Kidney glomerular epithelial cell (primary cell): Measurements from ENCODE around the gene EPG5.
"Not testable (repeated sequence)": the region's sequence is repeated elsewhere in the genome, so short reads cannot be mapped to it uniquely, and the experiment has no call there.

Experiments
- DNase-seq: peaks from one replicate; lab custom pipeline; 2025; lab: John Stamatoyannopoulos, UW

EPG5 gene

GRCh38 chr18:45967007-45967706 is at the start of gene EPG5:
Gene EPG5 (minus strand): TSS chr18:45967329. CDS start chr18:45967239, 90 bp downstream.
- peak; percentile 87 for DNase-seq

DNA sequence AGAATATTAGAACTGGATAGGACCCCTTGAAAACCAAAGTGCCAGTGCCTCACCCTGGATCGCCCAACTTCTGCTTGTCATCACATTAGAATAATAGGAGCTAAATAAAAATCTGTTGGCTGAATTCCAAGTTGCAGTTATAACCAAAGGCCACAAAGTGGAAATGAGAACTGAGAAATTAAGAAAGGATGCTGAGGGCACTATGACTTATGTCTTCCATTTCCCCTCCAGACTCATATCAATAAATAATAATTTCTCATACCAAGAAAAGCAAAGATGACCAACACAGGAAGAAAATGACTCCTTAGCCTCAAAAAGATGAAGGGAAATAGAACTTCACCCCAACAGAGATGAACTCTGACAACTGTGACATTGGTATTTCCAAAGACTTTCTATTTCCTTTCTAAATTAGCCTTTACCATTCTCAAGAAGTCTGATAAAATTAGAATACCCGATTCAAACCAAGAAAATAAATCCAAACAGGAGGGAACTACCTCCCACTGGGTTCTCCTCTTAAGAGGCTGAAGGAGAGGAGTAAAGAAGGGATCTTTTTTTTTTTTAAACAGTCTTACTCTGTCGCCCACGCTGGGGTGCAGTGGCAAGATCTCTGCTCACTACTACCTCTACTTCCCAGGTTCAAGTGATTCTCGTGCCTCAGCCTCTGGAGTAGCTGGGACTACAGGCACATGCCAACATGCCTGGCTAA is 46.5 kb upstream of the EPG5 start:
- DNase-seq: no peak

- no peak for DNase-seq
Observed at GRCh38 chr18:46010676-46011075, 43.5 kb upstream of the EPG5 start.

DNA sequence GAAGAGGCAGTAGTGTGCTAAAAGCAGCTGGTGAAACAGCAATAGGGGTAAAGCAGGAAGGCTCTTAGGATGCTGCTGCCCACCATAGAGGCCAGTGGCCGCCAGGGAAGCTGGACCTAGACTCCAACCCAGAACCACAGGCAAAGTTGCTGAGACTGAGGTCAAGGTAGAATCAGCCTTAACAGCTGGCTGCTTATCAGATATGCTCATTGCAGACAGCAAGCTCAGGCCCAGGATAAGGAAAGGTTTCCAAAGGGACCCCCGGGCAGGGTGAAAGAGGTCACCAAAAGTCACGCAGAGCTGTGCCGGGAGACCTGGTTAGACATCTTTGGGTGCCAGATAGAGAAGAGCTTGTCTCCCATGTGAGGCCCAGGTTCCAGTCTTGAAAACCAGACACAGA is 42.9 kb upstream of the EPG5 start:
- no peak for DNase-seq

GRCh38 chr18:46009125-46009840 is 42.2 kb upstream of the EPG5 start:
- no peak for DNase-seq

DNA sequence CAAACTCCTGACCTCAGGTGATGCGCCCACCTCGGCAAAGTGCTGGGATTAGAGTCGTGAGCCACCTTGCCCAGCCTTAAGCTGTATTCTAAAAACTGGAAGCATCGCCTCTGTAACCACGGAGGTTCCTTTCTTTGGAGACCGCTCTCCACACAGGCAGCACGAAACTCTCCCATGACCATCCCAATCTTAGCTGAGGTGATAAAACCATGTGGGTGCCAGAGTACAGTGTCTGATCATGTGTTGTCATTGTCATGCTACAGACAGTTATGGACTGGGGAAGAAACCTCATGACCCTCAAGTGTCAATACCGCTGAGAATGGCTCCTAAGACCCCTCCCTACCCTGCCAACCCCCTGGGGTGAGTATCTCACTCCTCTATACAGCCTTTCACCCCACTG is 41.4 kb upstream of the EPG5 start:
- no peak for DNase-seq

GRCh38 chr18:46007165-46007564 is 40.0 kb upstream of the EPG5 start:
- no peak for DNase-seq

- no peak for DNase-seq
Observed at GRCh38 chr18:46002934-46003333, 35.8 kb upstream of the EPG5 start.

- DNase-seq: no peak
Observed at GRCh38 chr18:46001892-46002291, 34.8 kb upstream of the EPG5 start.

DNA sequence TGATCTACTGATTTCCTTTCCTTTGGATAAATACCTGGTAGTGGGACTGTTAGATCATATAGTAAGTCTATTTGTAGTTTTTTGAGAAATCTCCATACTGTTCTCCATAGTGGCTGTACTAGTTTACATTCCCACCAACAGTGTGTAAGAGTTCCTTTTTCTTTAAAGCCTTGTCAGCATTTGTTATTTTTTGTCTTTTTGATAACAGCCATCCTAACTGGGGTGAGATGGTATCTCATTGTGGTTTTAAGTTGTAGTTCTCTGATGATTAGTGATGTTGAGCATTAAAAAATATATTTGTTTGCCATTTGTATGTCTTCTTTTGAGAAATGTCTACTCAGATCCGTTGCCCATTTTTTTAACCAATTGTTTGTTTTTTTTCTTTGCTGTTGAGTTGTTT is 33.9 kb upstream of the EPG5 start:
- no peak for DNase-seq

- DNase-seq: no peak
Observed at GRCh38 chr18:45999536-45999935, 32.4 kb upstream of the EPG5 start.

DNA sequence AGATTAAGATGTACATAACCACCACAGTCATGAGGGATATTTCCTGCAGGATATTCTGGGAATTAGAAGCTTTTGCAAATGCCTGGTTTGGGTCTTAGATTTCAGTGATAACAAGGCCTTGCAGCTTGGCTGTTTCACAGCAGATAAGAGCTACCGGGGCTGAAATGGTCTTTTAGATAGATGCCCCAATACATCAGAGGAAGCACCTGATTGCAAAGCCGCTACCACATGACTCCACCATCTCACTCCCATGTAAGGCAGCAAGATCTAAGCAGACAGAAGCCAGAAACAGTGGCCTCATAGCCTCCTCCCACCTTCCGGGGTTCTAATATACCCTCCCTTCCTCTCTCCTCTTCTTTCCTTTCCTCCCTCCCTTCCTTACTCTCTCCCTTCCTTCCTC is 31.1 kb upstream of the EPG5 start:
- no peak for DNase-seq

DNA sequence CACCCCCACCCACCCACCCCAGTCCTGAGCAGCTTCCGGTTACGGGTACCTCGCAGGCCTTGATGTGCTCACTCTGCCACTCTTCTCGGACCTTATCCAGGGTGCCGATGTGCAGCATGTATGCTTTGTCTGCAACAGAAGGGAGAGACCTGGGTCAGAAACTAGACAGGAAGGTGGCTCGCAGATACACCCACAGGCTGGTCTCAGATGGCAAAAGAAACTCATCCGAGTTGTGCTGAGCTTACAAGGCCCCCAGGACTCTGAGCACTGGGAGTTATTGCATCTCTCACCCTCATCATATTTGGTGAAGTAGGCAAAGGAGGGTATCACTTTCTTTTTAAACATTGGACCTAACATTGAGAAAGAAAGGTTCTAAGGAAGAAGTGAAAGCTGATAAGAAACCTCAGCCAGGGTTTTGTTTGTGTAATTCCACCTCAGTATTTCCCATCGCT is 30.6 kb upstream of the EPG5 start:
- DNase-seq: no peak

GRCh38 chr18:45995461-45995860 is 28.3 kb upstream of the EPG5 start:
- no peak for DNase-seq

GRCh38 chr18:45993438-45993837 is 26.3 kb upstream of the EPG5 start:
- peak; percentile 37 for DNase-seq

GRCh38 chr18:45992527-45992926 is 25.4 kb upstream of the EPG5 start:
- not testable (repeated sequence) for DNase-seq

DNA sequence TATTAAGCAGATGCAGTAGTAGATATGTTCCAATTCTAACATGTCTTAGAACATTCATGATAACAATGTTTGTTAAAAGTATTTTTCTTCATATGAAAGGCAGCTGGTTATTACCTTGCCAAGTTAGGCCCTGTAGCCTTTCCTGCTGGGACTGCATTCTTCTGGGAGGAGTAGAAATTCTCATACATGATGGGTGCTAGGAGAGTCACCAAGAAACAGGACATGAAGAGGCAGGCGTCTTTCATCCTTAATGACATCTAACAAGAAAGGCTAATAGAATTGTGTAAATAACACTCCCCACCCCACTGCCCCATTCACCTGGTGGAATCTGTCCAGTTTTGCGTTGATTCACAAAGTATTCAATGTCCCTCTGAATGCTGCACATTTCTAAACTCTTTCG is 24.7 kb upstream of the EPG5 start:
- no peak for DNase-seq

DNA sequence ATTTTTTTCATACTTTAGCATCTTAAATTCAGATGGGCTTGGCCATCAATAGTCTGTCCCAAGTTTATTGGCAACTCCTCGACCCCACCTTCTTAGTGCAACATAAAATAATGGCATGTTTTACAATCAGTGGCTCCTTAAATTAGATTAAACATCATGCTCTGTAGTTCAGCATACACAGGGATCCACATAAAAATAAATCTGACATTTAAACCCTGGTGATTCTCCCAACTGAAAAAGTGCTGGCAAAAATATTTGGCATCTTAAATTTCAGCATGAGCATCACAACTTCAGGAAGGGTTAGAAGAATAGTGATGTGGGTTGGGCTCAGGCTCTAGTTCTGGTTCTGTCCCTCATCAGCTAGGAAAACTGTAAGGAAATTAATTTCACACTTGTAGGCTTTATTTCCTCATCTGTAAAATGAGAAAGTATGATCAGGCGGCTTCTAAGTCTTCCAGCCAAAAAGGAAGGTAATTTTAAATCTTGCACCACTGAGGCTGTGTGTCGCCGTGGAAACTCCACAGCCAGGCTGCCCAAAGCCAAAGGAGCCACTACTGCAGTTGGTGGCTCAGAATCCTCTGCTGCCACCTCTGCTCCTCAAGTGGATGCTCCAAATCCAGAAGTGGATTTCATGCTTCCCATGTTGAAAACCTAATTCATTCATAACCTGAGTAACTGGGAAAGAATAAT is 17.6 kb upstream of the EPG5 start:
- DNase-seq: no peak

DNA sequence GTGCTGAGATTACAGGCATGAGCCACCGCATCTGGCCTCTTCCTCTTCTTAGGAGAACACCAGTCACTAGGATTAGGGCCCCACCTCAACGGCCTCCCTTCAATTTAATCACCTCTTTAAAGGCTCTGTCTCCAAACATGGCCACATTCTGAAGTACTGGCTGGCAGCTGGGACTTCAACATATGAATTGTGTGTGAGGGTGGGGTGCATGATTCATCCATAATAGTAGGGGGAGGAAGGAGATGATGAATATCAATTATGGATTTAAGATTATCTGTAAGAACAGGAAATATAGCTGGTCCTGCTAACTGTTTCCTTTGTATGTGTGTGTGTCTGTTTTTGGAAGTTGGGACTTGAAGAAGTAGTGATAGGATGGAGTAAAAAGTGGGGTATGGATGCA is 14.7 kb upstream of the EPG5 start:
- no peak for DNase-seq

GRCh38 chr18:45980229-45980628 is 13.1 kb upstream of the EPG5 start:
- no peak for DNase-seq

DNA sequence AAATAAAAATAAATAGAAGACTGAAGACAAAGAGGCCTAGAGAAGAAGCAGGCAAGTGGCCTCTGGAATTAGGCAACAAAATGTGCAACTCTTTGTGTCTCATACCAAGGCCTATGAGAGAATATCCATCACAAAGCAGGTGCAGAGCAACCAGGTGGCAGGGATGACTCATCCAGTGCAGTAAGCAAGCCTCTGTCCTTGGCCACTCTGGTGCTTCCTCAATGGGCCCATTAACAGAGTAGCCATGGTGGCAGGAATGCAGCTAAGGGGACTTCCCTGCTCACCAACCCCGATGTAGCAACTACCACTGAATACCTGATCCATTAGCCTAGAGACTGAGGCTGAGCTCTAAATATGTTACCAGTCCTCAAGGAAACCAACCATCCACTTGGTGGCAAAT is 11.0 kb upstream of the EPG5 start:
- DNase-seq: no peak

DNA sequence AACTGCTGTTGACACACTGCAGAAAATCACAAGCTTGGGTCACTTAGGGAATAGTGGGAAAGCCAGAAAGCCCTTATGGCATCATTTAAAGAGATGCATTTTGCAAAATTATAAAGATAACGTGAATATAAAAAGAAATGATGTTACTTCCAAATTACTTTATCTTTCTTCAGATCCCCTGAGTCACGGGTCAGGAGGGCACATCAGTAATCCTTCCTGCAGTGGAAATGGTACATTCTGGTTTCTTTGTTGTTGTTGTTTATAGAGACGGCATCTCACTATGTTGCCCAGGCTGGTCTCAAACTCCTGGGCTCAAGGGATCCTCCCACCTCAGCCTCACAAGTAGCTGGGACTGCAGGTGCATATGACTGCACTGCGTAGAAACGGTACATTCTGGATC is 9.8 kb upstream of the EPG5 start:
- DNase-seq: no peak

DNA sequence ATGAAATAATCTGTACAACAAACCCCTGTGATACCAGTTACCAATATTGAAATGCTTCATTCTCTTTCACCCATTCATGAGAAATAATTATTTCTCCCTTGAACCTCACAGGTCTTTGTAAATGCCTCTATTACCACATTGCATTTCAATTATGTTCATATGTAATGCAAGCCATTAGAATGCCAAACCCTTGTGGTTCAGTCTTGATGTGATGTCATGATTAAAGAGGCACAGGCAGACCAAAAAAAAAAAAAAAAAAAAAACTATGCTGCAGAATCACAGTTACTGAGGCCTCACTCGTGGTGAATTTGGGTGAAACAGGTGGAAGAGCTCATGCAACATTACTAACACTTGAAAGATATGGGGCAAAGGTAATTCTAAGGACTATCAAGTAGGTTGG is 9.4 kb upstream of the EPG5 start:
- DNase-seq: no peak
